B cell (primary cell): ENCODE results near the gene CCDC17.

Source experiments
- CTCF ChIP-seq: fragments of 200-600 bp; IDR thresholded peaks from one replicate; pipeline ENCODE4 v1.8.0; 2022; ENCODE audit warnings: antibody characterized with exemption, mild to moderate bottlenecking
- EZH2 ChIP-seq: IDR thresholded peaks from 2 replicates; pipeline ENCODE4 v1.6.1; 2012; ENCODE audit warnings: borderline replicate concordance, low read depth, mild to moderate bottlenecking, moderate library complexity, low read length; ENCODE audit not compliant: insufficient read depth, poor library complexity, severe bottlenecking

DNA sequence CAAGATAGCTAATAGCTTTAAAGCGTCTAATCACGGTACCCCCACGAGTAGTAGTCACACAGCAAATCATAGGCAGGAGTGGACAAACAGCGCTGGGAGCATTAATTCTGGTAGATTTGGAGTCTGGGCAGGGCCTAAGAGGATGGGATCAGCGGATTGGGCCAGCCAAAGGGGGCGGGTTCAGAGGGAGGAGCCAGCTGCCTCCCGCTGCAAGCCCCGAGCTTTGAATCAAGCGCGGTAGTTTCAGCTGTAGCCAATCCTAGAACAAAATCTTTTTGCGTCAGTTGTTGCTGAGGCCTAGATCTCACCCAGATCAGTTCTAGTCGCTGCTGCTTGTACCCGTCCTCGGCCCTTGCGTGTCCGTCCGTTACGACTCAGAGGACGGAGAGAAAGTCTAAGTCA is 40.6 kb downstream of the CCDC17 start:
- TF ChIP-seq CTCF (no peak), EZH2 (no peak)
